ENCODE results near the gene CLHC1. TPM values are rescaled to one million over a fixed set of nuclear protein-coding genes. Genes with fewer than 3 reads are reported as not detected.
A peak's percentile ranks its signal among the peaks of the same experiment; 100 is the strongest.

CLHC1 gene
- total and polyA plus RNA-seq, 2 of the 8 experiments (the other 6 are each of a cell fraction or from before 2014, with no cell fraction given): 2.6 to 10.8 TPM

GRCh38 chr2:55156326-55156725 lies 75.8 kb downstream of the CLHC1 start:
- Histone ChIP-seq H3K27me3 (replicated peaks in 1 of 4; ENCODE audit: control insufficient read depth in 3 of 4, extremely low read depth in 1 of 4, insufficient read depth in 3 of 4, low read length in 3 of 4) (no peaks in the 10 kb centered on the region), H2AFZ (ENCODE audit: low read length) (peak overlapping the region; percentile 41; the same call in 1 of the 2 replicates), H4K8ac (ENCODE audit: extremely low read depth, insufficient read depth, low read length) (no peak overlapping the region), H3K9ac (replicated peaks in 1 of 4; ENCODE audit: extremely low read depth in 1 of 4, low read depth in 3 of 4, low read length in 3 of 4) (no peak overlapping the region), H3K36me3 (ENCODE audit: control insufficient read depth in 2 of 4, insufficient read depth in 4 of 4, low read length in 3 of 4) (no peaks in the 10 kb centered on the region), H4K20me1 (replicated peaks in 1 of 2; ENCODE audit: control insufficient read depth in 1 of 2, insufficient read depth in 2 of 2, low read length in 2 of 2) (no peaks in the 10 kb centered on the region), H4K5ac (ENCODE audit: insufficient read length, low read depth, low read length) (no peak overlapping the region), H3K79me2 (ENCODE audit: control insufficient read depth in 1 of 2, insufficient read depth in 2 of 2, low read length in 2 of 2) (no peaks in the 10 kb centered on the region), H2AK5ac (ENCODE audit: low read depth, low read length) (no peak overlapping the region), H3K79me1 (ENCODE audit: low read depth, low read length) (no peaks in the 10 kb centered on the region), H2BK5ac (ENCODE audit: low read depth, low read length) (no peak overlapping the region), H3K56ac (replicated peaks; ENCODE audit: insufficient read length, low read depth, low read length) (no peak overlapping the region), H3K9me3 (ENCODE audit: insufficient read depth in 2 of 2, low read depth in 1 of 2, low read length in 1 of 2) (no peaks in the 10 kb centered on the region), H2BK12ac (ENCODE audit: low read depth, low read length) (no peak overlapping the region), H3K23ac (ENCODE audit: insufficient read length) (no peak overlapping the region), H3K27ac (ENCODE audit: low read depth, low read length) (no peak overlapping the region), H3K4me2 (ENCODE audit: insufficient read depth in 1 of 2, low read depth in 2 of 2, low read length in 2 of 2) (no peak overlapping the region; a peak in 1 of 4 replicates), H2BK15ac (ENCODE audit: low read length) (no peak overlapping the region), H2BK120ac (replicated peaks; ENCODE audit: low read depth, low read length) (no peak overlapping the region), H3K4ac (replicated peaks; ENCODE audit: insufficient read length, low read depth, low read length) (no peak overlapping the region), H3K18ac (ENCODE audit: extremely low read depth, low read length) (no peak overlapping the region), H3K14ac (ENCODE audit: insufficient read length) (no peak overlapping the region), H3K23me2 (ENCODE audit: low read depth, low read length) (no peaks in the 10 kb centered on the region), H3K4me3 (ENCODE audit: extremely low read depth in 1 of 4, insufficient read depth in 2 of 4, low read depth in 3 of 4, low read length in 4 of 4) (no peak overlapping the region), H2BK20ac (ENCODE audit: low read length) (no peak overlapping the region), H4K91ac (replicated peaks; ENCODE audit: insufficient read length, low read length) (no peak overlapping the region), H3K4me1 (replicated peaks in 1 of 4; ENCODE audit: control insufficient read depth in 3 of 4, insufficient read depth in 4 of 4, low read length in 3 of 4) (peaks cover 0 to 13% (median 0%) of the 10 kb centered on the region in 4 experiments; a peak in 2 of 7 replicates)
- ChIA-PET CTCF (ENCODE audit: partially characterized antibody) (interaction anchor here (0.8 to 2.0 kb wide), 7 partner anchors 11 to 110 kb away, joined by 3 to 15 read pairs (median 4); no protein-coding TSS in a partner anchor), POLR2A (ENCODE audit: partially characterized antibody) (interaction anchor here (2.2 kb wide), 1 partner anchor 22 kb away, joined by 6 read pairs; no protein-coding TSS in a partner anchor)
- TF ChIP-seq E2F6 (IDR thresholded peaks at IDR 0.05) (no peak), JUND (IDR thresholded peaks at IDR 0.05; ENCODE audit: low read length) (no peak), ZNF274 (IDR thresholded peaks at IDR 0.05; ENCODE audit: borderline replicate concordance, extremely low read depth, low read length) (no peak), SIX5 (IDR thresholded peaks at IDR 0.05; ENCODE audit: low read depth, low read length) (no peak), SIRT6 (IDR thresholded peaks at IDR 0.05; ENCODE audit: low read length) (no peak), CBX5 (IDR thresholded peaks at IDR 0.05; ENCODE audit: low read depth, low read length) (no peak), ATF2 (IDR thresholded peaks at IDR 0.05; ENCODE audit: low read length) (no peak), CHD2 (IDR thresholded peaks at IDR 0.05; ENCODE audit: low read length) (no peak), HDAC6 (IDR thresholded peaks at IDR 0.05; ENCODE audit: low read depth, low read length) (no peak), POU5F1 (IDR thresholded peaks at IDR 0.05; ENCODE audit: low read depth, low read length) (no peak), BACH1 (IDR thresholded peaks at IDR 0.05; ENCODE audit: low read length) (no peak)
- WGBS, 2 experiments (ENCODE audit: extremely low coverage in 1 of 2, insufficient coverage in 1 of 2, insufficient read length in 1 of 2, insufficient replicate concordance in 2 of 2, low coverage in 1 of 2, low lambda C conversion rate in 2 of 2, missing lambda C conversion rate in 1 of 2): 70% methylated on average over 2 of the region's 2 CpGs; no CpG with 5 or more reads in 1 of the 2 experiments
- FAIRE-seq (no peak), DNase-seq (ENCODE audit: low read depth in 1 of 2, low spot score in 2 of 2) (no peak)
